ENCODE data around the gene DIP2A.

Gene DIP2A, protein sequence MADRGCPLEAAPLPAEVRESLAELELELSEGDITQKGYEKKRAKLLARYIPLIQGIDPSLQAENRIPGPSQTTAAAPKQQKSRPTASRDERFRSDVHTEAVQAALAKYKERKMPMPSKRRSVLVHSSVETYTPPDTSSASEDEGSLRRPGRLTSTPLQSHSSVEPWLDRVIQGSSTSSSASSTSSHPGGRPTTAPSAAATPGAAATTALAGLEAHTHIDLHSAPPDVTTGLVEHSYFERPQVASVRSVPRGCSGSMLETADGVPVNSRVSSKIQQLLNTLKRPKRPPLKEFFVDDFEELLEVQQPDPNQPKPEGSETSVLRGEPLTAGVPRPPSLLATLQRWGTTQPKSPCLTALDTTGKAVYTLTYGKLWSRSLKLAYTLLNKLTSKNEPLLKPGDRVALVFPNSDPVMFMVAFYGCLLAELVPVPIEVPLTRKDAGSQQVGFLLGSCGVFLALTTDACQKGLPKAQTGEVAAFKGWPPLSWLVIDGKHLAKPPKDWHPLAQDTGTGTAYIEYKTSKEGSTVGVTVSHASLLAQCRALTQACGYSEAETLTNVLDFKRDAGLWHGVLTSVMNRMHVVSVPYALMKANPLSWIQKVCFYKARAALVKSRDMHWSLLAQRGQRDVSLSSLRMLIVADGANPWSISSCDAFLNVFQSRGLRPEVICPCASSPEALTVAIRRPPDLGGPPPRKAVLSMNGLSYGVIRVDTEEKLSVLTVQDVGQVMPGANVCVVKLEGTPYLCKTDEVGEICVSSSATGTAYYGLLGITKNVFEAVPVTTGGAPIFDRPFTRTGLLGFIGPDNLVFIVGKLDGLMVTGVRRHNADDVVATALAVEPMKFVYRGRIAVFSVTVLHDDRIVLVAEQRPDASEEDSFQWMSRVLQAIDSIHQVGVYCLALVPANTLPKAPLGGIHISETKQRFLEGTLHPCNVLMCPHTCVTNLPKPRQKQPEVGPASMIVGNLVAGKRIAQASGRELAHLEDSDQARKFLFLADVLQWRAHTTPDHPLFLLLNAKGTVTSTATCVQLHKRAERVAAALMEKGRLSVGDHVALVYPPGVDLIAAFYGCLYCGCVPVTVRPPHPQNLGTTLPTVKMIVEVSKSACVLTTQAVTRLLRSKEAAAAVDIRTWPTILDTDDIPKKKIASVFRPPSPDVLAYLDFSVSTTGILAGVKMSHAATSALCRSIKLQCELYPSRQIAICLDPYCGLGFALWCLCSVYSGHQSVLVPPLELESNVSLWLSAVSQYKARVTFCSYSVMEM (N-terminal part only)

DNA sequence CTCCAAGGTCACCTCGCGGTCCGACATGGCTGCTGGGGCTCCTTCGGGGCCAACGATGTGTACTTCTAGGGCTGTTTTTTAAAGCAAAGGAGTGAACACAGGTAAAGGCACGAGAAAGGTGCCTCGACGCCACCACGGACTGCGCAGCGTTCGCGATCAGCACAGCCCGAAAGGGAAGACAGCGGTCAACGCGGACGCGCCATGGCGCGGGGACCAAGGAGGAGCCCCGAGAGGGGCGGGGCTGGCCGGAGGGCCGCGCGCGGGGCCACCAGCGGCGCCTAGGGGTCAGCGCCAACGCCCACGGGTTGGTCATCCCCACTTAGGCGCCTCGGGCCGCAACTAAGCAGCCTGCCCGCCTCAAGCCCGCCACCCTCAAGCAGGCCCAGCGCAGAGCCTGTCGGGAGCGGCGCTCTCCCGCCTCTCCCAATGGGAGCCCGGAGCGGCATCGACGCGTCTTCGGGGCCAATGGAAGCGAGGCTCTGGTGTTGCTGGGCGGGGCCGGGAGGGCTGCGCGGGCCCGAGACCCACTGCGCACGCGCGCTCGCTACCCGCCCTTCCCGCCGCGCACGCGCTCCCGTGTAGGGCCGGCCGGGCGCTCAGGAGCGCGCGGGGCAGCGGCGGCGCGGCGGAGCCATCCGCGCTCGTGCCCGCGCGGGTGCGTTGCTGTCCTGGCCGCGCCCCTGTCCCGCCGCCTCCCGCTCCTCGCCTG is at the start of gene DIP2A:
TSS of gene DIP2A (plus strand) at position 577 of the 709 bp plus-strand sequence. CDS start 241 bp downstream, outside the sequence.
- peak; percentile 74 for DNase-seq

DNA sequence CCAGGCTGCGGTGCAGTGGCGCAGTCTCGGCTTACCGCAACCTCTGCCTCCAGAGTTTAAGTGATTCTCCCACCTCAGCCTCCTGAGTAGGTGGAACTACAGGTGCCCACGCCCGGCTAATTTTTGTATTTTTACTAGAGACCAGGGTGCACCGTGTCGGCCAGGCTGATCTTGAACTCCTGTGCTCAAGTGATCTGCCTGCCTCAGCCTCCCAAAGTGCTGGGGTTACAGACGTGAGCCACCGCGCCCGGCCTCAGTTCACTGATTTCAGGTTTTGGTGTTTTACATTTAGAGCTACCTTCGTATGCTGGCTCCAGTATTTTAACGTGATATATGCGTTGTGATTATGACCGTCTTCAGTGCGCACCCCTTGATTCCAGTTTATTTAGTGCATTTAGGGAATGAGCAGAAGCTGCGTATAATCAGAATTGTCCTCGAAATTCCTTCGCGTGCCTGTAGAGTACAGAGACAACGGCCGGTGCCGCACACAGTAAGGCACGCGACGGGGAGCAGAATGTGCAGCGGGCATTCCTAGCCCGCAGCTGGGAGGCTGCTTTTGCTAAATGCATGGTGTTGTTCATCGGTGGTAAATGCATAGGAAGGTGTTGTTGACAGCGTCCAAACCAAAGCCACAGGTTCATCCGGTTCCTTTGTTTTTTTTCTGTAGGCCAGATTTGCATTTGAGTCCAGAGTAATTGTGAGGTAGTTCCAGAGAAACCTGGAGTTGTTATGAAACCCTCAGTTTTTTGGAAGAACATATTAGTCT is 48.9 kb upstream of the DIP2A start:
- DNase-seq: no peak

DNA sequence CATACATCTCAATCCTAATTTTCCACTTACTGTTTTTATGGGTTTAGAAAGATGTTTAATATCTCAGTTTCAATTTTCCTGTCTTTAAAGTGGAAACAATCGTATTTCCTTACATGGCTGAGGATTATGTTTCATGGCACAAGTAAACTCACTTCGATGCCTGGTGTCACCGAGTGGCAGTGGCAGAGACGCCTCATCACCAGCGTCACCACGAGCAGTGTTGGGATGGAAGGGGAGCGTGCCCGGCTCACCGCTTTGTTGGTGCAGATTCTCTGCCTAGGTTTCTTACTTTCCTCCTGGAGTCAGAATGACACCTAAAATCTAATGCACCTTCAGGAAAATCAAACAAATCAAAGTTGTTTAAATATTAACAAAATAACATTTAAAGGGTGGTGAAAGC is 48.2 kb upstream of the DIP2A start:
- no peak for DNase-seq

DNA sequence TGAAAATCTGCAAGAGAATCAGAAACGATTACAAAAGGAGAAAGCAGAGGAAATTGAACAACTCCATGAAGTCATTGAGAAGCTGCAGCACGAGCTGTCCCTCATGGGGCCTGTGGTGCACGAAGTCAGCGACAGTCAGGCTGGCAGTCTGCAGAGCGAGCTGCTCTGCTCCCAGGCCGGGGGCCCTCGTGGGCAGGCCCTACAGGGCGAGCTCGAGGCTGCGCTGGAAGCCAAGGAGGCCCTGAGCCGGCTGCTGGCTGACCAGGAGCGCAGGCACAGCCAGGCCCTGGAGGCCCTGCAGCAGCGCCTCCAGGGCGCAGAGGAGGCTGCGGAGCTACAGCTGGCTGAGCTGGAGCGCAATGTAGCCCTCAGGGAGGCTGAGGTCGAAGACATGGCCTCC is 47.5 kb upstream of the DIP2A start:
- DNase-seq: no peak

DNA sequence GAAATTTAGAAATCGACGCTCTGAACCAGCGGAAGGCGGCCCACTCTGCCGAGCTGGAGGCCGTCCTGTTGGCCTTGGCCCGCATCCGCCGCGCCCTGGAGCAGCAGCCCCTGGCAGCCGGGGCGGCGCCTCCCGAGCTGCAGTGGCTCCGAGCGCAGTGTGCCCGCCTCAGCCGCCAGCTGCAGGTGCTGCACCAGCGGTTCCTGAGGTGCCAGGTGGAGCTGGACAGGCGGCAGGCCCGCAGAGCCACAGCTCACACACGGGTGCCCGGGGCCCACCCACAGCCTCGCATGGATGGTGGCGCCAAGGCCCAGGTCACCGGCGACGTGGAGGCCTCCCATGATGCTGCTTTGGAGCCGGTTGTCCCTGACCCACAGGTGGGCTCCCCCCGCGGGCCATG is 47.0 kb upstream of the DIP2A start:
- no peak for DNase-seq

DNA sequence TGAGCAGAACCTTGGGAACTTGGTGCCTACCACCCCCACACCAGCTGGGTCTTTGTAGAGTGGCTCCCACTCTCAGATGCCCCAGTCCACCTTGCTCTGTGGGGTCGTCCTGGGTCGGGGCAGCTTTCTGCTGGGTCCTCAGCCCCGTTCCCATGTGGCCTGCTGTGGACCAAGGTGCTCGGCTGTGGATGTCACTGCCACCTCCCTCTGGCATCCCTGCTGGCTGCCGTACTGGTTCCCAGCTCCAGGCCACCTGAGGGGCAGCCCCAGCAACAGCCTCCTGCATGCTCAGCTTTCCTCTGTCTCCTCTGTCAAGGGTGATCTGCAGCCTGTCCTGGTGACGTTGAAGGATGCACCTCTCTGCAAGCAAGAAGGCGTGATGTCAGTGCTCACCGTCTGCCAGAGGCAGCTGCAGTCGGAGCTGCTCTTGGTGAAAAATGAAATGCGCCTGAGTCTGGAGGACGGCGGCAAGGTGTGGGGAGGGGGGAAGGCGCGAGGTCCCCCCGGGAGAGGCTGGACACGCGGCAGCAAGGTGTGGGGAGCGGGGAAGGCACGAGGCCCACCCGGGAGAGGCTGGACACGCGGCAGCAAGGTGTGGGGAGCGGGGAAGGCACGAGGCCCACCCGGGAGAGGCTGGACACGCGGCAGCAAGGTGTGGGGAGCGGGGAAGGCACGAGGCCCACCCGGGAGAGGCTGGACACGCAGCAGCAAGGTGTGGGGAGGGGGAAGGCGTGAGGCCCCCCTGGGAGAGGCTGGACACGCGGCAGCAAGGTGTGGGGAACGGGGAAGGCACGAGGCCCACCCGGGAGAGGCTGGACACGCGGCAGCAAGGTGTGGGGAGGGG is 45.9 kb upstream of the DIP2A start:
- DNase-seq: no peak

DNA sequence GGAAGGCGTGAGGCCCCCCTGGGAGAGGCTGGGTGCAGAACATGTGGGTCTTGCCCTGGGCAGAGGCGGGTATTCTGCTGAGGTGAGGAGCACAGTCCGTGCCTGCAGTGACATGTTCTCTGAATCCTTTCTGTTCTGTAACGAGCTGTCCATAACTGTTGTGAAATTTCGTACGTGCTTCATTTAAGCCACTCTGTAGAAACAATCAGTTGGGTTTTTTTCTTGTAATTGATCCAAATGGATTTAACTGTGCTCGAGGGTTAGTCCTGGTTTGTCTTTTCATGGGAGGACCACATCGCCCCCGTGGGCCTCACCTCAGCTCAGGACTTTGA is 45.4 kb upstream of the DIP2A start:
- no peak for DNase-seq

DNA sequence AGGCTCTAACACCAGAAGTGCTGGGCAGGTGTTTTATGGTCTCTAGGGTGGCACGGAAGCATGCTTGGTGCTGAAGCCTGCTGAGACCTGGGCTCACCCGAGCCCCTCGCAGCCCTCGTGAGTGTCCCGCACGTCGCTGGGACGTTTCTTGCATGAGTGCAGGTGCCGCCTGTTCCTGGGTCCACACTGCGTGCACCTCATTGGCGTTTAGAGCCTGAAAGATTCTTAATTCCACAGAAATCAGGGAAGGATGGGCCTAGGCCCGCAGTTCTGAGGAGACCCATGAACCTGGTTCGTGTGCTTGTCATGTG is 43.8 kb upstream of the DIP2A start:
- DNase-seq: no peak

DNA sequence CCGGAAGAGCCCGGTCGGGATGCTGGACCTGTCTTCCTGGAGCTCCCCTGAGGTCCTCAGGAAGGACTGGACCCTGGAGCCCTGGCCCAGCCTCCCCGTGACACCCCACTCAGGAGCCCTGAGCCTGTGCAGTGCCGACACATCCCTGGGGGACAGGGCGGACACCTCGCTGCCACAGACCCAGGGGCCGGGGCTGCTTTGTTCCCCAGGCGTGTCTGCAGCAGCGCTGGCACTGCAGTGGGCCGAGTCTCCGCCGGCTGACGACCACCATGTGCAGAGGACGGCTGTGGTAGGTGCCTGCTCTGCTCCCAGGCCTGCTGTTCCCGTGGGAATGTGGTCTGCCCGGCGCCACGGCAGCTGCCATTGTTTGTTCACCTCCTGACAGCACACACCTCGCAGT is 42.1 kb upstream of the DIP2A start:
- DNase-seq: no peak

DNA sequence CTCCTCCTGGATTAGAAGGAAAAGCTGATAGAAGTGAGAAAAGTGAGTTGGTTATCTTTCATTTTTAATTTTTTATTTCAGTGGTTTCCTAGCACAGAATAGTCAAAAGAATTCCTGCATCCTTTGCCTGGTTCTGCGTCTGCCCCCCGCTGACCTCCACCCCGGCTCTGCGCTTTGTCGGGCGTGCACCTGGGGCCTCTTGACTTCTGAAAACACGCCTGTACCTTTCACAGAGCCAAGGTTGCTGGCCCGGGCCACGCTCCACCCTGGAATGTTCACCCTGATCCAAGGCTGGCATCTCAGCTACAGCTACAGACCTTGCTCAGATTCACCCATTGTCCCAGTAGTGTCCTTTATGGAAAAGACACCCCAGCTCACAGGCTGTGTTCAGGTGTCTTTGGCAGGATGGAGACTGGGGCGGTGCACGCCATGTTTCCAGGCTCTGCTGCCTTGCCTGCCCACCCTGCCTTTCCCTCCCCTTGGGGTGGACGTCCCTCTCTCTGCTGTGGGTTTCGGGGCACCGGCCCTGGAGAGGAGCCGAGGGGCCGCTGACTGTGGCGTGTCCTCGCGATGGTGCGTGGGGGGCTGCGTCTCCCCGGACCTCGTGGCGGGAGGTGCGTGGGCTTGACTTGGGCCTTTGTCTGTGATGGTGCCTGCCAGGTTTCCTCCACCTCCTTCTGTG is 40.3 kb upstream of the DIP2A start:
- DNase-seq: no peak

DNA sequence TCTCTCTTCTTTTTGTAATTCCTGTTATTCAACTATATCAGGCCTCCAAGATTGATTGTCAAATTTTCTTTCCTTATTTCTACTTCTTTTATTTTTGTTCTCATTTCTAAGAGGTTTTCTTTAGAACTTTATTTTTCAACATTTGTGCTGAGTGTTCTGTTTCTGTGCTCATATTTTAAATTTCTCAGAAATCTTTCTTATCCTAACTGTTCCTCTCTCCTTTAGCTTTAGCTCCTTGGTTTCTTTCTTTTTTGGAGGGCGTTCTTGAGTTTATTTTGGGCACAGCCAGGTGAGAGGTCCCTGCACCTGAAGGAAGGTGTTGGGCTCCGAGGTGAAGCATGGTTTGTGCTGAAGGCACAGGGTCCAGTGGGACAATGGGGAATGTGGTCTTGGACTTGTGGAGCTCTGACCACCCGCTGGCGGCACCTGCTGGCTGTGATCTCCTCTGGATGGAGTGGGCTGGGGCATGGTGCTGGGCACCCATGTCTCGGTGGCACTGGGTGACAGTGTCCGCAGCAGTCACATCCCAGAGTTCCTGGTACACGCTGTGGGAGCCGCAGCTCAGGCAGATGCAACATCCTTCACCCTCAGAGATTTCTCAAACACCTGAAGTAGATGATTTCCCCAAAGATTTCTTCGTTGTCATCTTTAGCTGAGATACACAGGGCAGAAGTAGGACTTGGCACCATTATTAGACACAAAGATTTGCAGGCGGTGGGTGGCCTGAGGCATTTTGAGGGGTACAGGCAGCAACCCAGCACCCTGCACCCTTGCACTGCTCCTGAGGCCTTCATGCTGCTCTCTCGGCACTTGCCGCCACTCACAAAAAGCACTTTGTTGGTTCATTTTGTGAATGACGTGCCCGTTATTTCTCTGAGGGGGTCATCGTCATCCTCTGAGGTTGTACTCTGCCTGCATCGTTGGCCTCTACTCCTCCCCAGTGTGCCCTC is 38.2 kb upstream of the DIP2A start:
- DNase-seq: no peak

DNA sequence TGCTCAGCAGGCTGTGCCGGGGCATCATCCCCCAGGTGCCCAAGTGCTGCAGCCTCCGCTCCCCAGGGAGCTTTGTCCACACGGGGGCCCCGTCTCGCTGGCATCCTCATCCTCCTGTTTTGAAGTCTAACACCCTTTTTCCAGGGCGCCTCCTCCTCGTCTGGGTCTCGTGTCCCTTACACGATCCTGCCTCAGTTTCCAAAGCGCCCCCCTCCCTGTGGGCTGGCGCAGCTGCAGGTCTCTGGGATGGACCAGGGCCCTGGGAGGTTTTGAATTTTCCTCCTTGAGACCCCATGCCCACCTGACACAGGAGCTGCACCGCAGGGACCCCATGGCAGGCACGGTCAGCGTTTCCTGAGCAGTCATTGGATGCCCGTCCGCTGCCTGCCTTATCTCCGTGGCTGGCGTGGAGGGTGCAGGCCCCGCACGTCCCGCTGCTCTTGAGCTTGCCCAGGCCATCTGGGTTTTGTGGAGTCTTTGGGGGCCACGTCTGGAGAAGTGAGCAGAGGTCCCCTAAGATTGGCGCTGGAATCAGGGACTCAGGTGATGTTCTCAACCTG is 37.4 kb upstream of the DIP2A start:
- no peak for DNase-seq

DNA sequence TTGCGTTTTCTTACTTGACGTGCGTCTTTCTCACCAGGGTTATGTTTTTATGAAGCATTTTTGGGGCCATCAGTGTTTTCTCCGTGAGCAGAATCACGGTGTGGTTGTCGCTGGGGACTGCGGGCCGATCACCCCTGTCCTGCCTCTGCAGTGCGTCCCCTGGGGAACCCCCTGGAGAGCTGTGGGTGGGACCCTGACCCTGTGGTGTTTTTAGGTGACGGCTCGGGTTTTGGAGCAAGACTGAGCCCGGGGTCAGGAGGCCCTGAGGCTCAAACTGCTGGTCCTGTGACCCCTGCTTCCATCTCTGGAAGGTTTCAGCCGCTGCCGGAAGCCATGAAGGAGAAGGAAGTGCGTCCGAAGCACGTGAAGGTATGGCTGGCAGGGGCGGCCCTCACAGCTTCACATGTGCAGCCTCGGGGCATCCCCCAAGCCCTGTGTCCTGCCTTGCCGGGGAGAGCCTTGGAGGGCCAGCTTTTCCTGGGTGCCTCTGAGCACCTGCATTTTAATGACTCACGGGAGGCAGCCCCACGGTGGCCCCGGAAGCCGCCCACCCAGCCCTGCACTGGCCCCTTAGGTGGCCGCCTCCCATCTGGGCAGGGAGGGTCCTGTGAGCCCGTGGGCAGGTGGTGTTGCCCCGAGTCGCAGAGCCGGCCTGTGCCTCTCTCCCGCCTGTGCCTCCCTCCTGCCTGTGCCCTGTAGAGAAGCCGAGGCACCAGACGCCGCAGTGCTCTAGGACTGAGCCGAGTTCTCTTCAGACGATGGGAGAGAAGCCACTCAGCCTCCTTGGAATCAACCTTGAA is 36.7 kb upstream of the DIP2A start:
- no peak for DNase-seq

DNA sequence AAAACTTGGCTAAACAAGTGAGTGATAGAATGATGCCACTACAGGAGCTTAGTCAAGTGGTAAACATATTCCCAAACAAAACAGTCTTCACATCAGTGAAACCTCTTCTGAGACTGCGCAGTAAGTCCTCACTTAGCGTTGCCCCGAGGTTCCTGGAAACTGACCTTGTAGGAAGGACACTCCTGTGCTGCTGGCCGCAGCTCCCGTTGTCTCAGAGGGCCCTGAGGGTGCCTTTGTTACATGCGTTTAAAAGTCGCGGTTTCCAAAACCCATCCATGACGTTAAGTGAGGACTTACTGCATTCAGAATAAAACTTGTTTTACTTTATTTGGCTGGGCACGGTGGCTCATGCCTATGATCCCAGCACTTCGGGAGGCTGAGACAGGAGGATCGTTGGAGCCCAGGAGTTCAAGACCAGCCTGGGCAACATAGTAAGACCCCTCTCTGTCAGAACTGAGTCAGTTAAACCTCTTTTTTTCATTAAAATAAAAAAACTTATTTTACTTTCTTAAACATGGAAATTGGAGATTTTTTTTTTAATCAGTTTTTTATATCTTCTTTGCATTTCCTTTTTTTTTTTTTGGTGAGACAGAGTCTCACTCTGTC is 36.0 kb upstream of the DIP2A start:
- no peak for DNase-seq

DNA sequence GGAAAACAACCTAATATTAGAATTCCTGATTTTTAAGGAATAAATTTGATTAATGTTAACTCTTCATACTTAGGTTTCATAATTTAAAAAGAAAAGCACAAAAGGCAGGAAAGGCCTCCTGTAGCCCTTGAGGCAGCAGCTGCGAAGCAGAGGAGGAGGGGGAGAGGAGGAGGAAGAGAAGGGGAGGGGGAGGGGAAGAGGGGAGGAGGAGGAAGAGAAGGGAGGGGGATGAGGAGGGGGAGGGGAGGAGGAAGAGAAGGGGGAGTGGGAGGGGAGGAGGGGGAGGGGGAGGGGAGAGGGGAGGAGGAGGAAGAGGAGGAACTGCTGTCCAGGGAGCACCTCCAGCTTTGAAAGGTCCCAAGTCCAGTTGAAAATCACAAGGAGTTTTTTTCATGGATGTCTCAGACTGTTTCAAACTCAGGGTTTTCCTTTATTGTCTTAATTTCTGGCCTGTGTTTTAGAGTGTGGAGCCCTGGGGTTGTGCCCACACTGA is 35.1 kb upstream of the DIP2A start:
- DNase-seq: no peak

DNA sequence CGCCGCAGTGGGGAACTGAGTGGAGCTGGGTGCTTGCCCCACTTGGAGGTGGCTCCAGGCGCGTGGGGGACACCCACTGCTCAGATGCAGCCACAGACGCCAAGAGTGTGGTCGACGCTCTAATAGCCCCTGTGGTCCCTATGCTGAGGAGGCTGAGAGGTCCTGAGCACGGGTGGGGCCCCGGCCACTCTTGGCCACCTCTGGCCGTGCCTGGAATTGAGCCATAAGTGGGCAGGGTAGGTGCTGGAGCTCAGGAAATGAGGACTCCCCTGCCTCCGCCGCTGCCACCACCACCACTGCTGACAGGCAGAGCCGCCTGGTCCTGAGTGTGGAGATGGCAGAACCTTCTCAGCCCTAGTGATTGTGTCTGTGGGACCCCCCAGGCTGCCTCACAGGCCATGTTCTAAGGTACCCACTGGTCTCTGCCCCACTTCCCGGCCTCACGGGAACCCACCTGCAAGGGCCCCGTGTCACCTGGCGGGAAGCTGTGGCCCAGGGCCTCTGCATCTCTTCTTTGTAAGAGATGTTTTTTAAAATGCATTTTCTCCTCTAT is 34.6 kb upstream of the DIP2A start:
- DNase-seq: no peak

DNA sequence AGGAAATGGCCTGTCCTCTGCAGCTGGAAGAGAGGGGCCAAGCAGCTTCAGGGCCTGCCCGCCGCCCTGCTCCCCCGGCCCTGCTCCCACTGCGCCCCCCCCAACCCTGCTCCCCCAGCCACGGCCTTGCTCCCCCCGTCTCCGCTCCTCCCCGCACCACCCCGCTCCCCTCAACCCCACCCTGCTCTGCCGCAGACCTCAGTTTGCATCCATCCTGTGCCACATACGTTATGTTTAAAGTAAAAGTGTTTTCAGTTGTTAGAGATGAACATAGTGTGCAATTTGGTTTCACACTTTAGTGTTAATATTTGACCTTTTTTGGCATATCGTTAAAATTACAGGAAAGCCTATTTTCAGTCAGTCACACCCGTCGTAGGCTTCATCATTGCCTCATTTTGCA is 34.1 kb upstream of the DIP2A start:
- DNase-seq: no peak

Measured in NCI-H2029 treated with DMSO at 0.1 percent for 48 hours (cell line).